ENCODE results near the gene SELENBP1. TPM values are rescaled to one million over a fixed set of nuclear protein-coding genes. Genes with fewer than 3 reads are reported as not detected.
"Not testable (repeated sequence)": the region's sequence is repeated elsewhere in the genome, so short reads cannot be mapped to it uniquely, and the experiment has no call there.

SELENBP1 gene
- 24.6 and 28.9 TPM in 2 replicates for total RNA-seq (2014; rRNA removed; shearing (Covaris generic))
- polyA plus RNA-seq (2014; cell fraction: nucleus; rRNA removed), result 139 and 159 TPM in 2 replicates

GRCh38 chr1:151372058-151372934 lies at the start of gene SELENBP1:
Gene SELENBP1 (minus strand): TSS chr1:151372705. CDS start chr1:151372641, 64 bp downstream.
- peak; percentile 75 for DNase-seq (ENCODE audit: extremely low read depth, low read depth)

- no peak for DNase-seq (ENCODE audit: extremely low read depth, low read depth)
Observed at GRCh38 chr1:151419819-151420218, 47.3 kb upstream of the SELENBP1 start.

- DNase-seq (ENCODE audit: extremely low read depth, low read depth), result no peak
Observed at GRCh38 chr1:151418081-151418480, 45.6 kb upstream of the SELENBP1 start.

GRCh38 chr1:151416231-151416630 lies 43.7 kb upstream of the SELENBP1 start:
- DNase-seq (ENCODE audit: extremely low read depth, low read depth), result no peak

GRCh38 chr1:151411884-151412283 lies 39.4 kb upstream of the SELENBP1 start:
- DNase-seq (ENCODE audit: extremely low read depth, low read depth), result no peak

- DNase-seq (ENCODE audit: extremely low read depth, low read depth), result no peak
Observed at GRCh38 chr1:151408891-151409290, 36.4 kb upstream of the SELENBP1 start.

GRCh38 chr1:151407304-151407703 lies 34.8 kb upstream of the SELENBP1 start:
- DNase-seq (ENCODE audit: extremely low read depth, low read depth), result no peak

GRCh38 chr1:151406176-151406575 lies 33.7 kb upstream of the SELENBP1 start:
- no peak for DNase-seq (ENCODE audit: extremely low read depth, low read depth)

- no peak for DNase-seq (ENCODE audit: extremely low read depth, low read depth)
Observed at GRCh38 chr1:151405187-151405951, 32.9 kb upstream of the SELENBP1 start.

- DNase-seq (ENCODE audit: extremely low read depth, low read depth), result no peak
Observed at GRCh38 chr1:151403612-151404011, 31.1 kb upstream of the SELENBP1 start.

GRCh38 chr1:151402764-151403163 lies 30.3 kb upstream of the SELENBP1 start:
- no peak for DNase-seq (ENCODE audit: extremely low read depth, low read depth)

GRCh38 chr1:151401860-151402259 lies 29.4 kb upstream of the SELENBP1 start:
- no peak for DNase-seq (ENCODE audit: extremely low read depth, low read depth)

GRCh38 chr1:151401125-151401788 lies 28.8 kb upstream of the SELENBP1 start:
- no peak for DNase-seq (ENCODE audit: extremely low read depth, low read depth)

GRCh38 chr1:151399324-151400171 lies 27.0 kb upstream of the SELENBP1 start, which contains the start of gene PSMB4:
Gene PSMB4 (plus strand): TSS chr1:151399573. CDS start chr1:151399588, 15 bp downstream.
- DNase-seq (ENCODE audit: extremely low read depth, low read depth), result peak; percentile 95

- DNase-seq (ENCODE audit: extremely low read depth, low read depth), result not testable (repeated sequence)
Observed at GRCh38 chr1:151396265-151396664, 23.8 kb upstream of the SELENBP1 start.

GRCh38 chr1:151393583-151393982 lies 21.1 kb upstream of the SELENBP1 start:
- DNase-seq (ENCODE audit: extremely low read depth, low read depth), result no peak

- no peak for DNase-seq (ENCODE audit: extremely low read depth, low read depth)
Observed at GRCh38 chr1:151391079-151391563, 18.6 kb upstream of the SELENBP1 start.

GRCh38 chr1:151390221-151391078 lies 17.9 kb upstream of the SELENBP1 start:
- not testable (repeated sequence) for DNase-seq (ENCODE audit: extremely low read depth, low read depth)

GRCh38 chr1:151386002-151386401 lies 13.5 kb upstream of the SELENBP1 start:
- no peak for DNase-seq (ENCODE audit: extremely low read depth, low read depth)
